ENCODE results near the gene ADPRS.

The ADPRS gene, protein sequence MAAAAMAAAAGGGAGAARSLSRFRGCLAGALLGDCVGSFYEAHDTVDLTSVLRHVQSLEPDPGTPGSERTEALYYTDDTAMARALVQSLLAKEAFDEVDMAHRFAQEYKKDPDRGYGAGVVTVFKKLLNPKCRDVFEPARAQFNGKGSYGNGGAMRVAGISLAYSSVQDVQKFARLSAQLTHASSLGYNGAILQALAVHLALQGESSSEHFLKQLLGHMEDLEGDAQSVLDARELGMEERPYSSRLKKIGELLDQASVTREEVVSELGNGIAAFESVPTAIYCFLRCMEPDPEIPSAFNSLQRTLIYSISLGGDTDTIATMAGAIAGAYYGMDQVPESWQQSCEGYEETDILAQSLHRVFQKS

DNA sequence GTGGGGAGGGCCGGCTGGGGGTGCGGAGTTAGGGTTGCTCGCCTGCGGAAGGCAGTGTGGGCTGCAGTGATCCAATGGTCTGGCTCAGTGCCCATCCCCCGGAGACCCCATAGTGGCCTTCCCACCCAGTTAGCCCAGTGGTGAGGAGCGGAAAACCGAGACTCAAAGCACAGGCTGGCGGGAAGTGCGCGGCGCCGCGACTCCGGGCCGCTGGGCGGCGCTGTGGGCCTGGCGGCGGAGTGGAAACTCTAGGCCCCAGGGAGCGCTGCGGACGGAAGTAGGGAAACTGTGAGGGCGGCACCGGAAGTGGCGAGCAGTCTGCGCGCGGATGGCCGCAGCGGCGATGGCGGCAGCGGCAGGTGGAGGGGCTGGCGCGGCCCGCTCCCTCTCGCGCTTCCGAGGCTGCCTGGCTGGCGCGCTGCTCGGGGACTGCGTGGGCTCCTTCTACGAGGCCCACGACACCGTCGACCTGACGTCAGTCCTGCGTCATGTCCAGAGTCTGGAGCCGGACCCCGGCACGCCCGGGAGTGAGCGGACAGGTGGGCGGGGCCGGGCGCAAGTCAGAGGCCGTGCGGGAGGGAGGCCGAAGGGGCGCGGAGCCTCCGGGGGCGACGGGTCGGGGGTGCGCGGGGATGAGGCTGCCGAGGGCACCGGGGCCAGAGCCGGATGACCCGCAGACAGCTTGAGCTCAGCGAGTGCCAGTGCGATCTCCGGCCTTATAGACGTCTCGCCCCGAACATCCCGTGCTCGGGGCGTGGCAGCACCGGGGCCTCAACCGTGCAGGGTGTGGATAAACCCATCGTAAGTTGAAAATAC lies at the start of gene ADPRS:
Gene ADPRS, plus strand, starts transcription at position 316 of the 816 bp plus-strand sequence. Its CDS starts 13 bp downstream, at position 329.
- TF ChIP-seq, protein P1, sequence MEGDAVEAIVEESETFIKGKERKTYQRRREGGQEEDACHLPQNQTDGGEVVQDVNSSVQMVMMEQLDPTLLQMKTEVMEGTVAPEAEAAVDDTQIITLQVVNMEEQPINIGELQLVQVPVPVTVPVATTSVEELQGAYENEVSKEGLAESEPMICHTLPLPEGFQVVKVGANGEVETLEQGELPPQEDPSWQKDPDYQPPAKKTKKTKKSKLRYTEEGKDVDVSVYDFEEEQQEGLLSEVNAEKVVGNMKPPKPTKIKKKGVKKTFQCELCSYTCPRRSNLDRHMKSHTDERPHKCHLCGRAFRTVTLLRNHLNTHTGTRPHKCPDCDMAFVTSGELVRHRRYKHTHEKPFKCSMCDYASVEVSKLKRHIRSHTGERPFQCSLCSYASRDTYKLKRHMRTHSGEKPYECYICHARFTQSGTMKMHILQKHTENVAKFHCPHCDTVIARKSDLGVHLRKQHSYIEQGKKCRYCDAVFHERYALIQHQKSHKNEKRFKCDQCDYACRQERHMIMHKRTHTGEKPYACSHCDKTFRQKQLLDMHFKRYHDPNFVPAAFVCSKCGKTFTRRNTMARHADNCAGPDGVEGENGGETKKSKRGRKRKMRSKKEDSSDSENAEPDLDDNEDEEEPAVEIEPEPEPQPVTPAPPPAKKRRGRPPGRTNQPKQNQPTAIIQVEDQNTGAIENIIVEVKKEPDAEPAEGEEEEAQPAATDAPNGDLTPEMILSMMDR (IDR thresholded peaks at IDR 0.05): peak; percentile 98

DNA sequence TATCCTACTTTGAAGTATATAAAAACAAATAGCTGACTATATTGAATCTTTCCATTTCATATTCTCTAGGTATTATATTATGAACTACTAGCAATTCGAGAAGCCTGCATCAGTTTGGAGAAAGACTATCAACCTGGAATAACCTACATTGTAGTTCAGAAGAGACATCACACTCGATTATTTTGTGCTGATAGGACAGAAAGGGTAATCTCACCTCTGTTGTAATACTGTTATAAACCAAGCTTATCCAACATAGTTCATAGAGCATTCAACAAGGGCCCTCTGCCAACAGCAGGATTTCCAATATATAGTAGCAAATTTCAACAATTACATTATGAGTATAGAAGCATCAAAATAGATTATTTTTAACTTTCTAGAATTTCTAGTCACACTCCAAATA lies 48.5 kb upstream of the ADPRS start:
- TF ChIP-seq, protein P1 (IDR thresholded peaks at IDR 0.05): no peak

DNA sequence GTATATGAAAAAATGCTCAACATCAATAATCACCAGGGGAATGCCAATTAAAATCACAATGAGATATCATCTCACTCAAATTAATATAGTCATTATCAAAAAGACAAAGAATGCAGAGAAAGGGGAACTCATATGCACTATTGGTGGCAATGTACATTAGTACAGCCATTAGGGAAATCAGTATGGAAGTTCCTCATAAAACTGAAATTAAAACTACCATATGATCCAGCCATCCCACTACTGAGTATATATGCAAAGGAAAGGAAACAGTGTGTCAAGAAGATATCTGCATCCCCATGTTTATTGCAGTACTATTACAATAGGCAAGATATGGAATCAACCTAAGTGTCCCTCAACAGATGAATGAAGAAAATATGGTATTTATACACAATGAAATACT lies 36.9 kb upstream of the ADPRS start:
- TF ChIP-seq, protein P1 (IDR thresholded peaks at IDR 0.05): no peak

DNA sequence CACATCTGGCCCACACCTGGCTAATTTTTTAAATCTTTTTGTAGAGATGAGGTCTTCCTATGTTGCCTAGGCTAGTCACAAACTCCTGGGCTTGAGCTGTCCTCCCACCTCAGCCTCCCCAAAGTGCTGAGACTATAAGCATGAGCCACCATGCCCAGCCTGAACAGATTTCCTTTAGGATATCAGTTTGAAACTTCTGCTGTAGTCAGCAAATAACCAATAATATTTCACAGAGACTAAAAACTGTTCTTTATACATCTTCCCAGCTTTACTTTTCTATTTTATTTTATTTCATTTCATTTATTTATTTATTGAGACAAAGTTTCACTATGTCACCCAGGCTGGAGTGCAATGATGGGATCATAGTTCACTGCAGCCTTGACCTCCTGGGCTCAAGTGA lies 34.7 kb upstream of the ADPRS start:
- TF ChIP-seq, protein P1 (IDR thresholded peaks at IDR 0.05): no peak

DNA sequence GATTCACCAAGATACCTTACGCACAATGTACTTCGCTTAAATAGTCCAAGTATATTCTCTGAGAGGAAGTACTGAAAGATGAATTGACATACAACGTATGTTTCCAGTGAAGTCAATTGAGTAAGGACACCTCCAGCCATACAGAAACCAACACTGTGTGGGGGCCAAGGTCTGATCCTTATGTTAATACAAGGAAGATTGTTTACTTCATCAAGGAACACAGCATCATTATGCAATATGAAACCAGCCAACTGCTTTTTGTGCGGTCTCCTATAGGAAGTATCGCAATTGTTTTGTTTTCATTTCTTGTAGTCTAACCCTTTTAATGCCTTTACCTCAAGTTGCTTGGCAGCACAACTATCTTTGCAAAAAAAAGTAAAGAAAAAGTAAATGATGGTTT lies 33.0 kb upstream of the ADPRS start:
- TF ChIP-seq, protein P1 (IDR thresholded peaks at IDR 0.05): no peak

DNA sequence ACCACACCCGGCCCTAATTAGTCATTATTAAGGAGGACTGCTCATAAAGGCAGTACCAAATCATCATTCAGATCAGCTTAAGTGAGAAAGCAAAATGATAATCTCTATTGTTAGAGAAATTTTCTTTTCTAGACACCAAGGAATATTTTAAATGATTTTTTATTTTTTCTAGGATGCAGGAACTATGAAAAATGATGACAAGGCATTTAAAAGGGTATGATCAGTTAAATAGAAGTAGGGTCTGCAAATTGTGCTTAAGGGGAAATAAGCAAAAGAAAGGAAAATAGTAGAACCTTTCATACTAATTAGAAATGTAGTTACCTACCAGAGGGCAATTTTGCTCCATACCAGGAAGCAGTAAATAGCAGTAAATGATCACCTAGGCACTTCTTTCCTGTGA lies 26.4 kb upstream of the ADPRS start:
- TF ChIP-seq, protein P1 (IDR thresholded peaks at IDR 0.05): no peak

DNA sequence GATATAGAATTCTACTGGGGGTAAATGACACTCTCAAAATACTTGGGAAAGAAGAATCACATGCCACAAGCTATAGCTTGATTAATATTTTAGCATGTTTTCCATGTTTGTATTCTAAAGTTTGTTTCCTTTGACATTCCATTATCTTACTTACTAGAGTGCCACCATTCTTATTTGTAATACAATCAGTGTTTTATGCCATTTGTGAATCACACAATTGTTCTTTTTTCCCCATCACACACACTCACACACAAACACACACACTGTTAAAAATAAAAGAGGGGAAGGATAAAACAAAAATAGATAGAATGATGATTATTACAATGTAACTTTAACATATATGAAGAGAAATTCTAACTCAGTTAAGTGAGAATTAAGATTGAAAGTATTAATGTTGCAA lies 20.8 kb upstream of the ADPRS start:
- TF ChIP-seq, protein P1 (IDR thresholded peaks at IDR 0.05): no peak

All from LNCAP (cell line).